ENCODE results near the gene CHST8. TPM values are rescaled to one million over a fixed set of nuclear protein-coding genes. Genes with fewer than 3 reads are reported as not detected.
A peak's percentile ranks its signal among the peaks of the same experiment; 100 is the strongest.

CHST8 gene
- total RNA-seq, 1 donor from 2014 or later, result not detected

GRCh38 chr19:33819880-33820781 lies 198.4 kb downstream of the CHST8 start:
- no peaks in the 10 kb centered on the region for H4K20me1 ChIP-seq (ENCODE audit: insufficient read depth, low read length)
- H3K27ac ChIP-seq (ENCODE audit: low read depth, low read length), result peak overlapping the region; percentile 47
- Mint-ChIP-seq H3K27me3 (ENCODE audit: low read depth, unreplicated experiment) (peaks cover 8% of the 10 kb centered on the region), H3K9me3 (ENCODE audit: unreplicated experiment) (no peaks in the 10 kb centered on the region), H3K4me3 (ENCODE audit: unreplicated experiment) (no peak overlapping the region), H3K27ac (ENCODE audit: unreplicated experiment) (no peak overlapping the region), H3K4me1 (ENCODE audit: low read depth, unreplicated experiment) (peaks cover 8% of the 10 kb centered on the region), H3K36me3 (ENCODE audit: low read depth, unreplicated experiment) (no peaks in the 10 kb centered on the region)
- DNase-seq (ENCODE audit: low read depth) (peak; percentile 45), FAIRE-seq (no peak)
- no peaks in the 10 kb centered on the region for H3K27me3 ChIP-seq (ENCODE audit: insufficient read depth, low read length)
- H2AFZ ChIP-seq (ENCODE audit: low read depth, low read length), result peak overlapping the region; percentile 89
- TF ChIP-seq EZH2 (IDR thresholded peaks at IDR 0.05; ENCODE audit: insufficient read depth, low read length) (no peak), CTCF (IDR thresholded peaks at IDR 0.05; ENCODE audit: insufficient read depth, low read depth, low read length) (no peak)
- peak overlapping the region; percentile 48 for H3K4me3 ChIP-seq (ENCODE audit: insufficient read depth, low read depth, low read length)
- no peaks in the 10 kb centered on the region for H3K36me3 ChIP-seq (ENCODE audit: insufficient read depth, low read length)
- peaks cover 17% of the 10 kb centered on the region for H3K4me1 ChIP-seq (ENCODE audit: insufficient read depth, low read length)
- no peaks in the 10 kb centered on the region for H3K79me2 ChIP-seq (ENCODE audit: insufficient read depth, low read length)
- peak overlapping the region; percentile 65 for H3K9ac ChIP-seq (ENCODE audit: low read length)
- H3K4me2 ChIP-seq (ENCODE audit: low read length), result peak overlapping the region; percentile 91
- no peaks in the 10 kb centered on the region for H3K9me3 ChIP-seq (ENCODE audit: insufficient read depth, low read depth, low read length)

- Histone ChIP-seq H4K20me1 (ENCODE audit: insufficient read depth, low read length) (no peaks in the 10 kb centered on the region), H3K4me2 (ENCODE audit: low read length) (no peak overlapping the region), H3K27me3 (ENCODE audit: insufficient read depth, low read length) (no peaks in the 10 kb centered on the region), H2AFZ (ENCODE audit: low read depth, low read length) (no peak overlapping the region), H3K4me1 (ENCODE audit: insufficient read depth, low read length) (peaks cover 17% of the 10 kb centered on the region), H3K36me3 (ENCODE audit: insufficient read depth, low read length) (no peaks in the 10 kb centered on the region), H3K9ac (ENCODE audit: low read length) (no peak overlapping the region), H3K4me3 (ENCODE audit: insufficient read depth, low read depth, low read length) (no peak overlapping the region), H3K9me3 (ENCODE audit: insufficient read depth, low read depth, low read length) (no peaks in the 10 kb centered on the region), H3K79me2 (ENCODE audit: insufficient read depth, low read length) (no peaks in the 10 kb centered on the region), H3K27ac (ENCODE audit: low read depth, low read length) (no peak overlapping the region)
- H3K4me3 Mint-ChIP-seq (ENCODE audit: unreplicated experiment), result no peak overlapping the region
- FAIRE-seq (no peak), DNase-seq (ENCODE audit: low read depth) (no peak)
- H3K27me3 Mint-ChIP-seq (ENCODE audit: low read depth, unreplicated experiment), result peaks cover 11% of the 10 kb centered on the region
- no peak overlapping the region for H3K27ac Mint-ChIP-seq (ENCODE audit: unreplicated experiment)
- H3K4me1 Mint-ChIP-seq (ENCODE audit: low read depth, unreplicated experiment), result peaks cover 5% of the 10 kb centered on the region
- H3K36me3 Mint-ChIP-seq (ENCODE audit: low read depth, unreplicated experiment), result no peaks in the 10 kb centered on the region
- H3K9me3 Mint-ChIP-seq (ENCODE audit: unreplicated experiment), result no peaks in the 10 kb centered on the region
- TF ChIP-seq EZH2 (IDR thresholded peaks at IDR 0.05; ENCODE audit: insufficient read depth, low read length) (no peak), CTCF (IDR thresholded peaks at IDR 0.05; ENCODE audit: insufficient read depth, low read depth, low read length) (no peak)
Measured at GRCh38 chr19:33821871-33822270, 200.1 kb downstream of the CHST8 start.

Other genes with a start within 250 kb of the CHST8 start
- 31.7 and 34.0 TPM in 2 replicates for gene CEBPG, start 248.2 kb upstream of the CHST8 start, total RNA-seq
- 37.9 and 38.4 TPM in 2 replicates for gene PEPD, start 100.2 kb upstream of the CHST8 start, total RNA-seq
- gene KCTD15, start 174.9 kb downstream of the CHST8 start, total RNA-seq, result 42.3 and 43.3 TPM in 2 replicates